Panc1 (cell line): ENCODE data around the gene PABPN1.

Experiments used
- CTCF ChIP-seq: fragments of 450-650 bp; IDR thresholded peaks from 2 replicates; pipeline ENCODE4 v1.5.1; 2017; ENCODE audit warnings: mild to moderate bottlenecking
- POLR2AphosphoS5 ChIP-seq: IDR thresholded peaks from 2 replicates; pipeline ENCODE4 v1.6.1; 2012; ENCODE audit warnings: mild to moderate bottlenecking, low read depth, low read length, moderate library complexity
- REST ChIP-seq, 2 experiments: IDR thresholded peaks; 2 replicates each; pipeline ENCODE4 v1.6.1; 2011 to 2012; ENCODE audit warnings: low read depth in 2 of 2, control low read depth in 1 of 2, low read length in 1 of 2, mild to moderate bottlenecking in 1 of 2, moderate library complexity in 1 of 2; ENCODE audit not compliant: insufficient read depth in 1 of 2
- SIN3A ChIP-seq: IDR thresholded peaks from 2 replicates; pipeline ENCODE4 v1.6.1; 2012; ENCODE audit warnings: low read depth, mild to moderate bottlenecking, low read length, moderate library complexity, borderline replicate concordance; ENCODE audit not compliant: insufficient read depth
- TCF7L2 ChIP-seq: IDR thresholded peaks from 2 replicates; pipeline ENCODE4 v1.6.1; 2011; ENCODE audit warnings: mild to moderate bottlenecking, low read depth, low read length, inconsistent platforms

- TF ChIP-seq CTCF = no peak
- TF ChIP-seq POLR2AphosphoS5 = no peak
- TF ChIP-seq TCF7L2 = no peak
- no peak for TF ChIP-seq SIN3A
- TF ChIP-seq REST (IDR thresholded peaks at IDR 0.05; ENCODE audit: insufficient read depth in 1 of 2, low read depth in 2 of 2, low read length in 1 of 2) = no peak
These were observed 20.5 kb upstream of the PABPN1 start for GRCh38 chr14:23300687-23301223.
